Measurements from ENCODE around the gene PVRIG. TPM values are rescaled to one million over a fixed set of nuclear protein-coding genes. Genes with fewer than 3 reads are reported as not detected.
A peak's percentile ranks its signal among the peaks of the same experiment; 100 is the strongest.
"Not testable (repeated sequence)": the region's sequence is repeated elsewhere in the genome, so short reads cannot be mapped to it uniquely, and the experiment has no call there.

Gene PVRIG
- not detected for total RNA-seq (ENCODE audit: unreplicated experiment)
- long read RNA-seq, result 0 reads

DNA sequence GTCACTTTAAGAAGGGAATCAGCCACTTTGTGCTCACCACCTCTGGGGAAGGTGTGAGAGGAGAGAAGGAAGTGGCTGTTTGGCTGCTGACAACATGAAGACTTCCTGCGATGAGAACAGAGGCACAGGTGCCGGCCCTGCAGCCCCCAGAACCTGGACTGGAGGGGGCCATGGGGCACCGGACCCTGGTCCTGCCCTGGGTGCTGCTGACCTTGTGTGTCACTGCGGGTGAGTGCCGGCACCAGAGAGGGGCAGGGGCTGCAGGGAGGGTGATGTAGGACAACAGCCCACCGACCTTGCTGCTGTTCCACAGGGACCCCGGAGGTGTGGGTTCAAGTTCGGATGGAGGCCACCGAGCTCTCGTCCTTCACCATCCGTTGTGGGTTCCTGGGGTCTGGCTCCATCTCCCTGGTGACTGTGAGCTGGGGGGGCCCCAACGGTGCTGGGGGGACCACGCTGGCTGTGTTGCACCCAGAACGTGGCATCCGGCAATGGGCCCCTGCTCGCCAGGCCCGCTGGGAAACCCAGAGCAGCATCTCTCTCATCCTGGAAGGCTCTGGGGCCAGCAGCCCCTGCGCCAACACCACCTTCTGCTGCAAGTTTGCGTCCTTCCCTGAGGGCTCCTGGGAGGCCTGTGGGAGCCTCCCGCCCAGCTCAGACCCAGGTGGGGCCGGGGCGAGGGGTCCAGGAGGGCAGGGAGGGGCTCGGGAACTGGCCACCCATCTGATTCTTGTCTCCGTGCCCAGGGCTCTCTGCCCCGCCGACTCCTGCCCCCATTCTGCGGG is at the start of gene PVRIG:
TSS of gene PVRIG (plus strand) at position 149 of the 785 bp plus-strand sequence. CDS start at position 171, 22 bp downstream.
- not testable (repeated sequence) for H3K4me3 Mint-ChIP-seq (ENCODE audit: unreplicated experiment); H3K9me3 Mint-ChIP-seq (ENCODE audit: unreplicated experiment); H3K27ac Mint-ChIP-seq (ENCODE audit: unreplicated experiment); H3K4me1 Mint-ChIP-seq (ENCODE audit: low read depth, unreplicated experiment); DNase-seq; H3K27me3 Mint-ChIP-seq (ENCODE audit: unreplicated experiment); H3K36me3 Mint-ChIP-seq (ENCODE audit: unreplicated experiment)

DNA sequence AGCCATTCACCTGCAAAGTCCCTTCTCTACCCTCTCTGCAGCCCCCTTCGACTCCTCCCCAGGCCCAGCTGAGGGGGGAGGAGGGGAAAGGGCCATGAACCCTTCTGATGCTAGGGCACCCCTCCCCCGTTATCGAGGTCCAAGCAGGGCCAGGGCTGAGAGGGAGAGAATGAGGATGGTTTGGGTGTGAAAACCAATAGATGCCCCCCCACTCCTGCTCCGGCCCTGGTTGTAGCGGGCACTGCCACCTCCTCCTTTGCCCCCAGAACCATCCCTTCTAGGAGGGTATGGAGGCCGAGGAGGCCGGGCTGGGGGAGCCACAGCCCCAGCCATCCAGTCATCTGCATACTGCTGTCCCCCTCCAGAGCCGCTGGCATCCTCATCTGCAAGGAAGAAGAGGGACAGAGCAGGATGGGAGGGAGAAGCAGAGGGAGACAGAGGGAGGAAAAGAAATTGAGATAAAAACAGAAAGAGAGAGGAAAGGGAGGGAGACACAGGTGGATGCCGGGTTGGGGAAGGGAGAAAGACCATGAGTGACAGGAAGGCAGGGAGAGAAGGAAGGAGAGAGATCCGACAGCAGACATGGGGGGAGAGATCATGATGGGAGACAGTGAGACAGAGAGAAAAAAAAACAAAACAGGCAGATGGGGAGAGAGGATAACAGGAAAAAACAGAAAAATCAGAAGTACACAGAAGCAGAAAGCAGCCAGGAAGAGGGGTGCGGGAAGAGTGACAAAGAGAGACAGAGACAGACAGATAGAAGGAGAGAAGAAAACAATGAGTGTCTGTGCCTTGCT is 49.5 kb upstream of the PVRIG start:
- Mint-ChIP-seq H3K4me1 (ENCODE audit: low read depth, unreplicated experiment) (peaks cover 32% of the 10 kb centered on the region), H3K9me3 (ENCODE audit: unreplicated experiment) (peaks cover 10% of the 10 kb centered on the region), H3K27ac (ENCODE audit: unreplicated experiment) (peak overlapping the region; percentile 53), H3K27me3 (ENCODE audit: unreplicated experiment) (peaks cover 29% of the 10 kb centered on the region), H3K4me3 (ENCODE audit: unreplicated experiment) (peak overlapping the region; percentile 88), H3K36me3 (ENCODE audit: unreplicated experiment) (peaks cover 12% of the 10 kb centered on the region)
- DNase-seq, result no peak
- TF ChIP-seq, protein P1, sequence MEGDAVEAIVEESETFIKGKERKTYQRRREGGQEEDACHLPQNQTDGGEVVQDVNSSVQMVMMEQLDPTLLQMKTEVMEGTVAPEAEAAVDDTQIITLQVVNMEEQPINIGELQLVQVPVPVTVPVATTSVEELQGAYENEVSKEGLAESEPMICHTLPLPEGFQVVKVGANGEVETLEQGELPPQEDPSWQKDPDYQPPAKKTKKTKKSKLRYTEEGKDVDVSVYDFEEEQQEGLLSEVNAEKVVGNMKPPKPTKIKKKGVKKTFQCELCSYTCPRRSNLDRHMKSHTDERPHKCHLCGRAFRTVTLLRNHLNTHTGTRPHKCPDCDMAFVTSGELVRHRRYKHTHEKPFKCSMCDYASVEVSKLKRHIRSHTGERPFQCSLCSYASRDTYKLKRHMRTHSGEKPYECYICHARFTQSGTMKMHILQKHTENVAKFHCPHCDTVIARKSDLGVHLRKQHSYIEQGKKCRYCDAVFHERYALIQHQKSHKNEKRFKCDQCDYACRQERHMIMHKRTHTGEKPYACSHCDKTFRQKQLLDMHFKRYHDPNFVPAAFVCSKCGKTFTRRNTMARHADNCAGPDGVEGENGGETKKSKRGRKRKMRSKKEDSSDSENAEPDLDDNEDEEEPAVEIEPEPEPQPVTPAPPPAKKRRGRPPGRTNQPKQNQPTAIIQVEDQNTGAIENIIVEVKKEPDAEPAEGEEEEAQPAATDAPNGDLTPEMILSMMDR (IDR thresholded peaks at IDR 0.05; ENCODE audit: partially characterized antibody, unreplicated experiment), result no peak

DNA sequence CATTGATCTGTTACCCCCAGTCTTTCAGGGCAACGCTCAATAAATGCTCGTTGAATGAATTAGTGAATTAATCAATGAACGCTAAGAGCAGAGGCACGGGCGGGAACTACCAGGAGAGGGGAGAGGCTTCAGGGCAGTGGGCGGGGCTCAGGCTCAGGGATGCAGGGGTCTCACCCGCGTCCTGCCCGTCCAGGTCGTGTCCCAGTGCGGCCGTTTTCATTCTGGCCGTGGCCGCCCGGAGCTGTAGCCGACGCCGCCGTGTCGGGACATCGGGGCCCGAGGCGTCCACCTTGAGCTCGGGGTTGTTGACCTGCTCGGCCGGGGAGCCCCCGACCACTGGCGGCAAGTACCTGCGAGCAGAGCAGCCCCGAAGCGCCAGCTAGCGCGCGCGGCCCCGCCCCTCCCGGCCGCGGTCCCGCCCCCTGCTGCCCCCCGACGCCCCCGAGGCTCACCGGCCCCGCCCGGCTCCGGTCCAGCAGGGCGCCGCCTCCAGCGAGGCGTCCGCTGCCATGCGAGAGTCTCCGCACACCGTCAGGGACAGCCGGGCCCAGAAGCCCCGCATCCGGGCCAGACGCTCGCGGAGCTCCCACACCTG is 48.6 kb upstream of the PVRIG start:
- TF ChIP-seq, protein P1 (IDR thresholded peaks at IDR 0.05; ENCODE audit: partially characterized antibody, unreplicated experiment), result no peak
- H3K27ac Mint-ChIP-seq (ENCODE audit: unreplicated experiment), result no peak overlapping the region
- H3K4me1 Mint-ChIP-seq (ENCODE audit: low read depth, unreplicated experiment), result peaks cover 37% of the 10 kb centered on the region
- peaks cover 25% of the 10 kb centered on the region for H3K27me3 Mint-ChIP-seq (ENCODE audit: unreplicated experiment)
- peaks cover 12% of the 10 kb centered on the region for H3K9me3 Mint-ChIP-seq (ENCODE audit: unreplicated experiment)
- H3K4me3 Mint-ChIP-seq (ENCODE audit: unreplicated experiment), result peak overlapping the region; percentile 88
- peak; percentile 68 for DNase-seq
- peaks cover 13% of the 10 kb centered on the region for H3K36me3 Mint-ChIP-seq (ENCODE audit: unreplicated experiment)

DNA sequence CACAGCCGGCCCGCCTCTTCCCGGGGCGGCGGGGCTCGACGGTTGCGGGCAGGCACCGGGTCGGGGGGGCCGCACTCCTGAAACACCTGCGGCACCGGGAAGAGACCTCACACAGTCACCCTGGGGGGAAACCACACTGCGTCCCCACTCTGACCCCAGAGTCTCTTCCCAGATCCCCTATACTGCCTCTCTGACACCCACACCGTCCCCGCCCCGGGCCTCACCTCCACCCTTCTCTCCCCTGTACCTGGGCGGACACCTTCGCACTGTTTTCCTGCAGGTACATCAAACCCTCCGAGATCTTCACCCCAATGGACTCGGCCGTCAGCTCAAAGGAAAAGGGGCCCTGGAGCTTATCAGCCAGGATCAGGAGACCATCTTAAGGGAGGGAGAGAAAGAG is 47.9 kb upstream of the PVRIG start:
- no peak for DNase-seq
- peaks cover 38% of the 10 kb centered on the region for H3K4me1 Mint-ChIP-seq (ENCODE audit: low read depth, unreplicated experiment)
- H3K36me3 Mint-ChIP-seq (ENCODE audit: unreplicated experiment), result peaks cover 13% of the 10 kb centered on the region
- peaks cover 17% of the 10 kb centered on the region for H3K9me3 Mint-ChIP-seq (ENCODE audit: unreplicated experiment)
- peak overlapping the region; percentile 85 for H3K4me3 Mint-ChIP-seq (ENCODE audit: unreplicated experiment)
- H3K27ac Mint-ChIP-seq (ENCODE audit: unreplicated experiment), result no peak overlapping the region
- TF ChIP-seq, protein P1 (IDR thresholded peaks at IDR 0.05; ENCODE audit: partially characterized antibody, unreplicated experiment), result no peak
- H3K27me3 Mint-ChIP-seq (ENCODE audit: unreplicated experiment), result peaks cover 29% of the 10 kb centered on the region

DNA sequence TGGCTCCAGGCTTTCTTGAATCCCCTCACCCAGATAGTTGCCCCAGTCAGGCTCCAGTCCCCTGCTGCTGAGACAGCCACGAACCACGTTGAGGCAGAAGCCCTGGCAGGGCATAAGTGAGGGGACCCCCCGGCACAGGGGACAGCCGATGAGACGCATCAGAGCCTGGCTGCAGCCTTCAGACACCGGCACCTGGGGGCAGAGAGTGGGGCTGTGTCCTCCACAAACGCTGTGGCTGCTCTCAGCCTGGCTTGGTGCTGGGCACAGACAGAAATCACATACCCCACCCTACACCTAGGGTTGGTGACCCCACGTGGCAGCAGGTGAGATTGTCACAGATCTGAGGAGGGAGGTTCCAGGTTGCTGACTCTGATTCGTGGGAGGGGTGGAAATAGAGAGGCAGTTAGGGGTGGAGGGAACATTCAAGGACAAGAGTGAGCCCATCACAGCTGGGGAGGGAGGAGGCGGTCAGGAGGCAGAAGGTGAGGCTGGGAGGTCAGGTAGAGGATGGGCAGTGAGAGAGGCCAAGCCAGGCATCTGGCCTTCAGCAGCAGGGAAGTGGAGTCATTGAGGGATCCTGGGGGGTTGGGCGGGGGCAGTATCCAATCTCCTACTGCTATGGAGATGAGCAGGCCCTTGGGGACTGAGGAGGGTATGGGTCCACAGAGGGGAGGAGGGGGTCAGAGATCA is 45.8 kb upstream of the PVRIG start:
- Mint-ChIP-seq H3K4me3 (ENCODE audit: unreplicated experiment) (no peak overlapping the region), H3K4me1 (ENCODE audit: low read depth, unreplicated experiment) (peaks cover 19% of the 10 kb centered on the region), H3K9me3 (ENCODE audit: unreplicated experiment) (peaks cover 17% of the 10 kb centered on the region), H3K27ac (ENCODE audit: unreplicated experiment) (no peak overlapping the region), H3K27me3 (ENCODE audit: unreplicated experiment) (peaks cover 18% of the 10 kb centered on the region), H3K36me3 (ENCODE audit: unreplicated experiment) (peaks cover 13% of the 10 kb centered on the region)
- TF ChIP-seq, protein P1 (IDR thresholded peaks at IDR 0.05; ENCODE audit: partially characterized antibody, unreplicated experiment), result no peak
- no peak for DNase-seq

Data from glutamatergic neuron (in vitro differentiated cells).